ENCODE measurements around the gene SLIT3.

DNA sequence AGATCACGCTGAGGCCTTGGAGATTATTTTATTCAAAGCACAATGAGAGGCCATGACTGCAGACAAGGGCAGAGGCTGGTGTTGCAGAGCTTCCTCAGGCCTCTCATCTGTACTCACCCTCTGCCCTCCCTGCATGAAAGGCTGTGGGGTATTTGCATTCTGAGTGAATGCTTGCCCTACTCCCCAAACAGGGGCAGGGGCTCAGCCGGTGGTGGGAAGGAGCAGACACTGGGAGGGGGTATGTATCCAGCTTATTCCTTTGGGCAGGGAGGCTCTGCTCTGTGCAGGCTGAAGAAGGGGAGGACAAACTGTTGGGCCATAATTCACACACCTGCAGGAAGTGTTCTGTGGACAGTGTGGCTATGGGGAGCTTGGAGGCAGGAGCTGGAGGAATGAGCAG lies 573.4 kb downstream of the SLIT3 start:
- TF ChIP-seq CTCF (IDR thresholded peaks at IDR 0.05; ENCODE audit: low read depth, low read length) (no peak), MYC (IDR thresholded peaks at IDR 0.05; ENCODE audit: low read depth, low read length) (no peak), POLR2A (IDR thresholded peaks at IDR 0.05; ENCODE audit: extremely low read depth, insufficient read length) (no peak), MAX (IDR thresholded peaks at IDR 0.05; ENCODE audit: low read depth, low read length) (no peak)

All from NB4 (cell line).